HG02973 (cell line): Measurements from ENCODE around the gene SFMBT2.

ENCODE experiments used
- ATAC-seq: cut with Tn5 transposase; IDR thresholded peaks from one replicate; pipeline ENCODE4 v1.9.1; 2021; ENCODE audit warnings: moderate library complexity; ENCODE audit not compliant: unreplicated experiment

SFMBT2 gene

DNA sequence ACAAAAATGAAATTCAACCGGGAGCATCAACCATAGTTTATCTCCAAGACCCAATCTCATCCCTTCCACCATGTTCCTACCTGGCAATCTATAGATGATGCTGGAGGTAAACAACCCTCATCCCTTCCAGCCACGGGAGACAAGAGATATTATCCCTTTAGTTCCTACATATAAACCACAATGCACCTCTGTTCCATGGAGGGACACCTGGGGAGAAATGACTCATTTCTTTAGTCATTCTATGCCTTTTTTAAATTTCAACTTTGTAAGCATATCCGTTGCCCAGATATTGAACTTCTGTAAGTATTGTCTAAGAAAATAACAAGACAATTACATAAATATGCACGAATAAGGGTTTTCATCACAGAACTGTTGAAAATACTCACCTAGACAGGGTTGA lies 15.5 kb upstream of the SFMBT2 start:
- no peak for ATAC-seq

DNA sequence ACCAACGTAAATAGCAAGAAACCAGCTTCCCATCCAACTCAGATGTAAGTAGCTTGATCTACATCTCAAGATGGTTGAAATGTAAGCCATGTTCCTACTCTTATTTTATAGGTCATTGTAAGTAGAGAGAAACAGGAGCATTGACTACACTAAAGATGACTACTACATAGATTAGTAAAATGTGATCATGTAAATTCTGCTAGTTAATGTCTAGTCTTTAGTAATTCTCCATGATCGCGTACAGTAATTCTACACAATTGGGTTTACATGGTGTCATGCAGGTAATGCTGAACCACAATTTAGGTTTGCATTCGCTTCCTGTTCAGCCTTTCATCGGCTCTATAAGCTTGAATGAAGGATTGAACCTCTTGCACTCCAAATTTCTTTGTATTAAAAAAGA lies 14.9 kb upstream of the SFMBT2 start:
- ATAC-seq, result no peak

DNA sequence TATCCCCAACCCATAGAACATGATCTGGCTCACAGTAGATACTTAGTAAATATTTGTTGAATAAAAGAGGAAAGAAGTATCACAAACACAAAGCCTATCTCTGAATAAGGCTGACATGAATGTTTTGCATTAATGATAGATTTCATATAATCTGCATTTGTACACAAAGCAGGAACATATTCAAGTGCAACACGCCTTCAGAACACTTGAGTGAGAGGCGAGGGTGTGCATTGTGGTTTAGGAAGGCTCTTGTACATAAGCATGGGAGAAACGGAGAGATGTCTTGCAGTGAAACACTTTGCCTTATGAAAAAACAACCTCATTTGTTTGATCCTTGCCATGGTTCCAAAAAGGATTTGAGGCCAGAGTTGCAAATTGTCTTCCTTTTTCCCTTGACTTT lies 14.1 kb upstream of the SFMBT2 start:
- no peak for ATAC-seq

DNA sequence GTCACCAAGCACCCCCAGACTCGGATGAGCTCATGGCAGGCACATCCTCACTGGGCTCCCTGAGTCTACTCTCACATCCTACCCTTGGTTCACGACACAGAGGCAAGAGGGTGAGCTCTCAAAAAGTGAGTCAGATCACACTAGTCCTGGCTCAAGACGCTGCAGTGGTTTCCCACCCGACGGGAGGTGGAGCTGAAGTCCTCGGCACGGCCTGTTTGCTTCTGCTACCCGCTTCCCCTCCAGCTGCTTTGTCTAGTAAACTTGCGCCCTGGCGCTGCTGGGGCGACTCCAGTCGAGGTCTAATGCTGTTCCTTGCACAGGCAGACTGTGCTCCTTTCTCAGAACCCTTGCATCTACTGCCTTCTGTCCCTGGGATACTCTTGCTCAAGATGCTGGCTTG lies 13.5 kb upstream of the SFMBT2 start:
- no peak for ATAC-seq

DNA sequence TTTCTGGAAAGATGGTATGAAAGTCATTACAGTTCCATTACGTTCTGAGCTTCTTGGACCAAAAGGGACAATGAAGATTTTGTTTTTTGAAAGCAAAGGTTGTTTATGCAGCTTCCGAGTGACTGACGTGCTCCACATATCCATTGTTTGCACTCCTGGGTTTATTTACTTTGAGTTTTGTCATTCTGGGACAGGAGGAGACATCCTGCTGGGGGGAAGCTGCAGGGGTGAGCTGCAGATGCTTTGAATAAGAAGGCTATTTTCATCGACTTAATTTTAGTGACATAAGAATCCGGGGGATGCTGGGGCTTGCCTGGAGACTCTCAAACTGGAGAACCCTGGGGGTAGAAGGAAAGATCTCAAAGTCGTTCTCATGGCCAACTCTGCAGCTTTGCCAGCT lies 12.7 kb upstream of the SFMBT2 start:
- no peak for ATAC-seq

DNA sequence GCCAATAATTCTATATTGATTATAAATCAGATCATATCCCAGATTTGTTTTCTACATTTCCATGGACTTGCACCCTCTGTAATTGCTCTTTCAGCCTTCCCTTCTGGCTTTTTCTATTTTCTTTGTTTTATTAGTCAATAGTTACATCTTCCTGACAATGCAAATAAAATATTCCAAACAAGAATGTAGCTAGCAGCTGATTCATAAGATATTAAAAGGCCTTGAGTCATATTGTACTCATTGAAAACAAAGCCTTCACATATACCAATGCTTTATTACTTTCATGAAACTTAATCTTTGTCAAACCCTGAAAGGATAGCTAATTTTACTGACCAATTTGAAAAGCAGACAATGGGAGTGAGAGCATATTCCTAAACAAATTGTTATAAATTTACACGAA lies 10.7 kb upstream of the SFMBT2 start:
- no peak for ATAC-seq

DNA sequence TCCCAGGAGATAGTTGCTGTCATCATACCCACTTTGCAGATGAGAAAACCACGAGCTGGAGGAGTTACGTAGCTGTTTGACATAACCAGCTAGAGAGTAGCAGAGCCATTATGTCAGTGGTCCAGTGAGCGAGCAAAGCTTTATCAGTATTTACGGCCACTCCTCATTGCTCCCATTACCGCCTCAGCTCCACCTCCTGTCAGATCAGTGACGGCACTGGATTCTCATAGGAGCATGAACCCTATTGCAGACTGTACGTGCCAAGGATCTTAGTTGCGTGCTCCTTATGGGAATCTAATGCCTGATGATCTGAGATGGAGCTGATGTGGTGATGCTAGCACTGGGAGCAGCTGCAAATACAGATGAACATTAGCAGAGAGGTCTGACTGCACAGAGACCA lies 9.2 kb upstream of the SFMBT2 start:
- ATAC-seq, result no peak

DNA sequence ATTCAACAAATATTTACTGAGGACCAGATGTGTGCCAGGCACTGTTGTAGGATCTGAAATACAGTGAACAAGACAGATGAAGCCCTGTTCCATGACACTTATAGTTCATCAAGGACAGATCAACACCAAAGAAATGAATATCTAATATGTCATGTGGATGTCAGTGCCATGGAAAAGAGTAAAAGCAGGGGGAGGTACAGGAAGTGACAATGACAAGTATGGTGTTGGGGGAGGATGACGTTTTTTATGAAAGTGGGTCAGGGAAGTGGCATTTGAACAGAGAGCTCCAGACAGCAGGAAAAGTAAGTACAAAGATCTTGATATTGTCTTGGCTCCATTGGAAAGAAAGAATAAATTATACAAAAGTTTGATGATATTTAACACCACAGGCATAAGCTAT lies 7.0 kb upstream of the SFMBT2 start:
- no peak for ATAC-seq

DNA sequence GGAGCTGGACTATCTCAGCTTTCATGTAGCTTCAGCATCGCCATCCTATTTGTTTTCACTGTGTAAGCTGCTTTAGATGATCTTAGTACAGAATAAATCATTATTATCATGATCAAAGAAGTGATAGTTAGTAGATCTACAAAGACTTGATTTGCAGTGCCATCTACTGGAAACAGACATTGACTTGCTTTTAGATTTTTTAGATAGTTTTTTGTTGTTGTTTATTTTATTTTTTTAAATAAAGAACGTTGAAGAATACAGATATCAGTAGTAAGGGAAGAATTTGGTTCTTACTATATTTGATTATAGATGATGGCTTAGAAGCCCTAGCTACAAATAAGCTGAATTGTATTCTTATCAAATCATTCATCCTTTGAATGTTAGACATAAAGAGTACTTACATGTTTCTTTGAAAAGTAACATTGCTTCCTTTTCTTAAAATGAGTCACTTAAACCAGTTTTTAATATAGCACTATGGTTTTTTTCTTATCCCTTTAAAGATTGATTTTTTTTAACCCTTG lies 6.3 kb upstream of the SFMBT2 start:
- ATAC-seq, result no peak

DNA sequence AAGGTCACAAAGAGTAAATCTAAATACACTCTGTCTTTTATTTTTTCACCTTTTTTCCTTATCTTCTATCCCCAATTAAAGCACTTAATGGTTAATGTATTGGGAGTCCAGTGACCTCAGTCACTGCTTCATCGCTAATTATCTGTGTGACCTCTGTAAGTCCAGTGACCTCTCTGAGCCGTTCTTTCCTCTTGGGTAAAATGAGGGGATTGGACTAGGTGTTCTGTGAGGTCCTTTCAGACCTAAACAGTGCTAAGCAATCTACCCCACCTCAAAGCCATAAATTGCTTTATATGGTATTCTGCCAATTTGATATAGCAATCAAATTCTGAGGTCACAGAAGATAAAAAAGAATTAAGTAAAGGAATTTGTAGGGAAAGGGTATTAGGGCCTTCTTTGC lies 3.9 kb upstream of the SFMBT2 start:
- no peak for ATAC-seq

DNA sequence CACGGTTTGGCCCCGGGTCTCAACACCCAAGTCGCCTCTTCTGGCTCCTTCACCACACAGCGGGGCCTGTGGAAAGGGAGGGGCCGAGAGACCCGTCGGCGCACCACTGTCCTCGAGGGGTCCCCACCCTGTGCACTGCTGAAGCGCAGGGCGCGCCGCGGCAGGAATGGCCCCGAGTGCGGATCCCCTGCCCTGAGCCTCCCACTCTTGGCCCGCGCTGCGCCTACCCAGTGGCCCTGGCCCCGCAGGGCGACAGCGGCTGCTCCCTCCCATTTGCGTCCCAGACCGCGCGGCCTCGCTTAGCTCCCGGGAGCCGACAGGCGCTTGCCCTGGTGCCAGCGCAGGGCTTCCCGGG lies 2.1 kb upstream of the SFMBT2 start:
- no peak for ATAC-seq

DNA sequence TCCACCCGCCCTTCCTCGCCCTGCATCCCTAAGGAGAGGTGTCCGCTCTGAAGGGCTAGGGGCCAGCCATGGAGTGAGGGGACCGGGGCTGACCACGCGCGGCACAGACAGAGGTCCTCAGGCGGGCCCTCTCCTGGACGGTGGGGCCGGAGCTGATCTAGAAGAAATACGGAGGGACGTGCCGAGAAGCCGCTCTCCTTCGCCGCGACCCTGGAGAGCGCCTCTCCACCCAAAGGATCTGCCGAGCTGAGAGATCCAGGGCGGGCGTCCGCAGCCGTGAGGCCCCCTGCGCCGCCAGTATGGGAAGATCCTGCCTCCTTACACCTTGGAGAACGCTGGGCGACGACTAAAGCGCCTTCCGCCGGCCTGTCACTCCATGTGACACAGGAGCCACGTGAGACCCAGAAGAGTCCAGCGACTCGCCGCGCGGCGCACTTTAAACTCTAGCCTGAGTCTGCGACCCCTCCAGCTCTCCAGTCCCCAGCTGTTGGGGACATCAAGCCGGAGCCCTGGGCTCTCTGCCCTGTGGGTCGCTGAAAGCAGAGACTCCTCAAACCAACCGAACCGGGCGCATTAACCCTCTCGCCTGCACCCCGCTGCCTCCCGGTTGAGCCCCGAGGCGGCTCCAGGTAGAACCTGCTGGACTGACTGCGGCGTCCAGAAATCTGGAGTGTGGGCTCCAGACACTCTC lies 1.5 kb upstream of the SFMBT2 start:
- ATAC-seq, result no peak

DNA sequence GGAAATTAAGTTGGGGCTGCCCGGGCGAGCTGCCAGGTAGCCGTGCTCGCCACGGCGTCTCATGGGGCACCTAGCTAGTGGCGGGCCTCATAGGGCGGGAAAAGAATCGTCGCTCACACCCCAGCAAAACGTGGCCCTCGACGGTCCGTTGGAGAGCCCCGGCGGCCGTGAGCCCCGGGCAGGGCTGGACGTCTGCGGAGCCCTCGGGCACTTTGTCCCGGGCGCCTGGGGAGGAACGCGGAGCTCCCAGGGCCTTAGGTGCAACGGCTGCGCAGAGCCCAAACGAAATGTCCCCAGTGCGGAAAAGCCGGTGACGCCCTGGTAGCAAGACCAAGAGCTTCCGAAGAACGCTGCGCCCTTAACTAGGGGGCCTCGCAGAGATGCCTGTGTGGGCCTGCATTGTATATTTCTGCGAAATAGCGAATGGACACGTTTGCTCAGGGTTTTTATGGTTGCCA lies 866 bp upstream of the SFMBT2 start:
- ATAC-seq, result no peak

DNA sequence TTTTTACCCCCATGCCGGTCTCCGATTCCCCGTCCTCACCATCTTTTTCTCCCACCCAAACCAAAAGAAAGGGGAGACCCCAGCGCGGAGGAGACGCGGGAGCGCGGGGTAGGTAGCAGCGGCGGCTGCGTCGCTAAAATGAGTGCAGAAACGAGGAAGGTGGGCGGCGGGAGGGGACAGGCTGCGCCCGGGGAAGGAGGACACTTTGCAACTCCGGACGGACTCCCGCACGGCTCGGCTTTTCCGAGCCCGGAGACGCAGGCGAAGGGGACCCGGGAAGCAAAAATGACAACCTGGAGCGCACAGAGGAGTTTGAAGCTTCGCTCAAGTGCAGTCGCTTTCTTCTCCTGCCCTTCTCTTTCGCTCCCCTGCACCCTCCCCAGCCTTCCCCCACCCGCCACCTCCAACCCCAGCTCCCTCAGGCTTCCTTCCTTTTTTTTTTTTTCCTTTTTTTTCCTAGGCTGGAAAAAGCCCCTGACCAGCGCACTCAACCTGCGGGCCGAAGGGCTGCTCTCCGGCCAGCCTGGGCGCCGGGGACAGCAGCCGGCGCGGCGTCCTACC lies 453 bp downstream of the SFMBT2 start:
- no peak for ATAC-seq

DNA sequence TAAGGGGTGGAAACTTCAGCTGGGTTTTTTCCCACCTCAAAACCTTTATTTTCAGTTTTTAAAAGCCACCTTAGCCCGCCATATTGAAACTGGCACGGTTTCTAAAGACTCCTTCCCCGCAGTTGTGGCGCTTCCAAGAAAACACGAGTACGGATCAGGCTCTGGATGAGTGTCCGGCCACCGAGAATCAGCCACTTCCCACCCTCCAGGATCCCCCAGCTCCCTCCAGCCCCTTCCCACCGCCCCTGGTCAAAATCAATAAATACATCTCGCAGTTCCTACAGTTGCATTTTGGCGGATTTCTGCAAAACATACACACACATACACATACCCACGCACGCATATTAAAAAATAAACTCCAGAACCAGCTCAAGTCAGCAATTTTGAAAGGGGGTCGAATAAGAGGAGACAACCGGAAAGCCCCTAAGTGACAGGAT lies 1.1 kb downstream of the SFMBT2 start:
- ATAC-seq, result no peak

DNA sequence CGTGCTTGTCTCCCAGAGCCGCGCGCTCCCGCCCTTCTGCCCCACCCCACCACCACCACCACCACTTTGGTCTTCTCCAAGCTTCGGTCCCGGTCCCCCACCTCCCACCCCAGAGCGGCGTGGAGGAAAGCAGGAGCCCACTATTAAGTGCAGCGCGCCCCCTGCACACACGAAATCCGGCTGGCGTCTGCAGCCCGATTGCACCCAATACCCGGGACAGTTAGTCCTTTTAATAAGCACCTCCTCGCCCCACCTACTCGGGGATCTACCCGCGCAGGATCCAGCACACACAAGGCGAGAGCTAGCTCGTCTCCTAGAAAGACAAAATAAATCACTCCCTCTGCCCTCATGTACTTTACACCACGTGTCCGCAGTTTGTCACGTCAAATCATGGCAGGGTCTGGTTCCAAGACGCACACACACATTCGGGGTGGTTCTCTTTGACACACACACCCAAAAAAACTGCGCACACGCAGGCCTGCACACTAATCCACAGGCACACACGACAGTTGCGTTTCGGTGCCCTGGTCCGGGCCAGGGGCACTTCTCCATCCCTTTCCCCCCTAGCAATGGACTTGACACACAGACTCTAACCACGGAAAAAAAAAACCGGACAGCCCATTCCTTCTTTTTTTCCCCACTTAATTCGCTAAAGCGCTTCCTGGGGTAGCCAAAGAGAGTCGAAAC lies 1.6 kb downstream of the SFMBT2 start:
- ATAC-seq, result peak; percentile 36

DNA sequence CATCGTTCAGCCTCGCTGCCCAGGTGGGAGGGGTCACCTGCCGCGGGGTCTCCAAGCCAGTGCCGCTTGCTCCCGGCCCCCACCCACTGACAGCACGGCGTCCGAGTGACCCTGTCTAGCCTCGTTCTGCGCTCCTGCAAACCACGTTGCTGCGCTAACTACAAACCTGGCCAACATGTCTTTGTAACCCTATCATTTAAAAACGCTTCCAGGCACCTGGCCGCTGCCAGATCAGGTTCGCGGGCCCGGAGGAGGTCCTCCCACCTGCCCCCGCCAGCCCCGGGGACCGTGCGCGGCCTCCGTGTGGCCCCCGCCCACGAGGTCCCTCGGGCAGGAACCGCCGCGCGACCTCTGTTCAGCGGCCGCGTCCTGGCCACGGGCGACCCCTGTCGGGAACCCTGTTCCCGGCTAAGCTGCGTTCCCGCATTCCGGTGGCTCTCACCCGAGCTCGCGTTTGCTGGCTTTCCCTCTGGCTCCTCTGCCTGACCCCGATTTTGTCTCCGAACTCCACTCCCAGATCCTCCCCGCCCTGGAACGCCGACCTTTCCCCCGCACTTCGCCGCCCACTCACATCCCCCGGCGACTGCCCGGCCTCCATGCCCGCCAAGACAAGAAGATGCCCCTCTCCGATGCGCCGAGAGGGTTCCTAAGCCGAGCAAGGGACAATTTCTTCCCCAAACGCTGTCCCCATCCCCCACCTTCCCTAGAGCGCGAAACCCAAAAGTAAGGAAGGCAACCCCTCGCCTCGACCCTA lies 2.4 kb downstream of the SFMBT2 start:
- no peak for ATAC-seq

DNA sequence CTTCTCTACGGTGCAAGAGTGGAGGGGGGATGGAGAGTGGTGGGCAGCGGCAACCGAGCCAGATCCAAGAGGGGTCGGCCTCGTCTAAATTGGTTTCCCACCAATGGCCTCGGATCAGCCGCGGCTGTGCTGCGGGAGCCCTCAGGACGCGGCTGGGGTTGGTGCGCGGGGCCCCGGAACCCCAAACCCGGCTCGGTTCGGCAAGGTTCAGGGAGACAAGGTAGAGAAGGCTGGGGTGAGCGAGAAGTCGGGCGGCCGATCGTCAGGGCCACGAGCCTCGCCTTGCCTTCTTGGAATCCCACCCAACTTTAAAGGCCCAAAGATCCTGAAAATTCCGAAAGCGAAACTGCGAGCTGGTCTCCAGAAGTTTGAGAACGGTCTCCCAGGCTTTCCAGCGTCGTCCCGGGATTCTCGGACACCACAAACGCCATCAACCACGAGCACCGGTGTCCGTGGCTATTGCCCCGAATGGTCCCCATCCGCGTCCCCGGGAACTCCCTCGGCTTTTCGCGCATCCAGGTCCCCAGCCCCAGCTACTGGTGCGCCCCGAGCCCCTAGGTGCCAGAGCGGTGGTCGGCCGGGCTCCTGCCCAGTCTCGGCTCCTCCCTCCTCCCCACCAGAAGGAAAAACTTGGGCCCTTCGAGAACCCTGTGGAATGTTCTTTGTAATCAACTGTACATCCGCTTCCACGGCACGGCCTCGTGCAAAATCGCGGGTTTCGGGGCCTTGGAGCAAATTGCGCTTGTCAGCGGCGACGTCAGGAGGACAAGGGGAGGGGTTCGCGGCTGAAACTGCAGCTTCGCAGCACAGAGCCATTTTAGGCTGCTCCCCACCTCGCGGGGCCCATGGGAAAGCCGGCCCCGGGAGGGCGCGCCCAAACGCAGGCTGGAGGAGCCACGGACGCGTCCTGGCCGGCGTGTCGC lies 3.2 kb downstream of the SFMBT2 start:
- ATAC-seq, result no peak

DNA sequence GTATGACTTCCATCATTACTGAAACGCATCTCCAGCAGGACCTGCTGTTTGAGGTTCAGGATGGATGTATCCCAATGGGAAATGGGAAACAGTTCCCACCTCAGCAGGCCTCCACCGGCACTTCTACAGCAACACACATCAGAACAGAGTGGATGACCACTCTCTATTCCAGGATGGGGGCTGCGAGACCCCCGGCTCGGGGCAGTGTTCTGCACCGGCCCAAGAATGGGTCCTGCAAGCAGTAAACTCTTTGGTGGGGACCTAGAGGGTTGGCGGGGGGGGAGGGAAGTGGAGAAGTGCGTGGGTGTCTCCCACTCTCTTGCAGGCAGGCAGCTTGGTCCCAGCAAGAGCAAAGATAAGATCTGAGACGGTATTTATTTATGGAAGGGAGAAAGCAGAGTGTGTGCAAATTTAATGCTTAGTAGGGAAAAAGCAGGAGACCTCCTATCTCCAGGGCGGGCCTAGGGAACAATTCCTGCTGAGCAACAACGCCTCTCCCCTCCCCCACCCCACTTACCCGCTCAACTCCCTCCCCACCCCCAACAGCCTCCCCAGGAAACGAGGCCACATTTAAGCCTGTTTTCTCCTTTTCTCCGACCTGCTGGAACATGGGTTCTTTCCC lies 4.0 kb downstream of the SFMBT2 start:
- no peak for ATAC-seq

DNA sequence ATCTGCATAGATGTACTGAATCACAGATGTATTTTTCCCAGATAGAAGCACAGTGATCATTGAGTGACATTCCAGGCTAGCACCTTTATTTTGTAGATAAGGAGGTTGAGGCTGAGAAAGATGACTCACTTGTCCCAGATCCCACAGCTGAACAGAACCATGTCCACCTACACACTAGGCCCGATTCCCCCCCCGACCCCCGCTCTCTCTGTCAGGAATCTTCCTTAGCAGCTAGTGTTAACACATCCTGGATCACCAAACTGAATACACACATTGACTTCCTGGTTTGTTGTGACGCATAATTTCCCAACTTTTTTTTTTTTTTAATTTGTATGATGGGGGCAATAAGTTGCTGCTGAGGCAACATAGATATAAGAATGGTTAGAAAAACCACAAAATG lies 5.2 kb downstream of the SFMBT2 start:
- no peak for ATAC-seq
